Endothelial cell of umbilical vein (primary cell): ENCODE results near the gene LHFPL6. TPM values are rescaled to one million over a fixed set of nuclear protein-coding genes. Genes with fewer than 3 reads are reported as not detected.

Experiments used
- BruUV-seq: library from RNA; stranded (reverse); fragments of 400-500 nt; replicated peaks from 2 replicates; lab custom pipeline; 2021; lab: Mats Ljungman, UMichigan
- CTCF ChIA-PET: fragments of 300-600, 350-600 bp; sonication (Branson Sonifier 250); formaldehyde crosslinking; loops from one replicate; lab custom pipeline; 2021; ENCODE audit warnings: antibody characterized with exemption, inconsistent platforms; lab: Charles Lee
- POLR2A ChIA-PET: fragments of 300-600, 350-600 bp; sonication (Branson Sonifier 250); formaldehyde crosslinking; loops from one replicate; lab custom pipeline; 2021; ENCODE audit warnings: antibody characterized with exemption, inconsistent platforms; lab: Charles Lee
- DNase-seq: peaks from one replicate; pipeline ENCODE4 v3.0.0-alpha.2; 2011; ENCODE audit warnings: low read depth, low spot score
- FAIRE-seq: peaks from 2 replicates; lab custom pipeline; 2011; peaks lifted over from hg19 to GRCh38; lab: Jason Lieb, UNC
- H2AFZ ChIP-seq: 2 replicates; pipeline ENCODE4 v1.6.0; 2012; ENCODE audit warnings: low read depth, low read length, control low read depth, inconsistent platforms
- H3K27ac ChIP-seq: 2 replicates; pipeline ENCODE4 v1.5.1; 2011; ENCODE audit warnings: low read depth, mild to moderate bottlenecking, control low read depth, low read length, moderate library complexity; ENCODE audit not compliant: insufficient read depth
- H3K27me3 ChIP-seq, 2 experiments: 2 replicates each; pipeline versions ENCODE4 v1.6.0 to v1.6.1; 2011; ENCODE audit warnings: low read length in 2 of 2, mixed read lengths in 1 of 2; ENCODE audit not compliant: control insufficient read depth in 2 of 2, insufficient read depth in 2 of 2
- H3K36me3 ChIP-seq, 2 experiments: 2 replicates in 1 of 2; 3 replicates in 1 of 2; pipeline ENCODE4 v1.5.1; 2011; ENCODE audit warnings: low read length in 2 of 2, mild to moderate bottlenecking in 1 of 2, moderate library complexity in 1 of 2; ENCODE audit not compliant: control insufficient read depth in 2 of 2, insufficient read depth in 2 of 2; ENCODE audit errors: extremely low read depth in 1 of 2
- H3K4me1 ChIP-seq: 3 replicates; pipeline ENCODE4 v1.5.1; 2011; ENCODE audit warnings: mild to moderate bottlenecking, low read length; ENCODE audit not compliant: control insufficient read depth, insufficient read depth; ENCODE audit errors: extremely low read depth
- H3K4me2 ChIP-seq: 2 replicates; pipeline ENCODE4 v1.6.1; 2011; ENCODE audit warnings: low read length, control low read depth, mixed read lengths; ENCODE audit not compliant: insufficient read depth
- H3K4me3 ChIP-seq, 3 experiments: fragments of 200-600 bp in 1 of 3; sonication (generic), shearing (Covaris generic) in 1 of 3; replicated peaks in 1 of 3; 2 replicates each; pipeline ENCODE4 v1.5.1; 2011 to 2016; ENCODE audit warnings: control low read depth in 3 of 3, low read length in 3 of 3, mild to moderate bottlenecking in 2 of 3, inconsistent platforms in 1 of 3, low read depth in 1 of 3, moderate library complexity in 1 of 3; ENCODE audit not compliant: insufficient read depth in 1 of 3
- H3K79me2 ChIP-seq: 2 replicates; pipeline ENCODE4 v1.6.0; 2012; ENCODE audit warnings: low read length, inconsistent platforms; ENCODE audit not compliant: control insufficient read depth, insufficient read depth
- H3K9ac ChIP-seq: replicated peaks from 2 replicates; pipeline ENCODE3; 2011; ENCODE audit warnings: low read length, control low read depth; ENCODE audit not compliant: insufficient read depth; ENCODE audit errors: extremely low read depth
- H3K9me1 ChIP-seq: replicated peaks from 3 replicates; pipeline ENCODE4 v1.6.0; 2011; ENCODE audit warnings: mild to moderate bottlenecking, low read length; ENCODE audit not compliant: control insufficient read depth, insufficient read depth; ENCODE audit errors: extremely low read depth
- H3K9me3 ChIP-seq: replicated peaks from 2 replicates; pipeline ENCODE4 v1.5.1; 2012; ENCODE audit warnings: low read length, inconsistent platforms; ENCODE audit not compliant: control insufficient read depth, insufficient read depth
- H4K20me1 ChIP-seq: replicated peaks from 2 replicates; pipeline ENCODE3; 2011; ENCODE audit warnings: mild to moderate bottlenecking, low read length; ENCODE audit not compliant: control insufficient read depth, insufficient read depth; ENCODE audit errors: extremely low read depth
- EZH2 ChIP-seq: IDR thresholded peaks from 2 replicates; pipeline ENCODE4 v1.6.1; 2012; ENCODE audit warnings: borderline replicate concordance, low read depth, mild to moderate bottlenecking, moderate library complexity, low read length, inconsistent platforms; ENCODE audit not compliant: severe bottlenecking
- JUN ChIP-seq: IDR thresholded peaks from 2 replicates; pipeline ENCODE4 v1.6.1; 2011; ENCODE audit warnings: borderline replicate concordance, low read depth; ENCODE audit not compliant: insufficient read length, insufficient read depth
- MYC ChIP-seq: IDR thresholded peaks from one replicate; pipeline ENCODE4 v1.6.1; 2011; ENCODE audit warnings: mild to moderate bottlenecking, low read depth, low read length
- dilution Hi-C: fragments of 300-500 bp; cut with MboI; formaldehyde crosslinking; loops from one replicate; pipeline ENCODE4 v1.15.0; 2019; ENCODE audit warnings: low sequenced_read_pairs; ENCODE audit not compliant: extremely low pct_ligation_motif_present
- intact Hi-C: fragments of 100-400 bp; cut with micrococcal nuclease; formaldehyde crosslinking; loops from one replicate; pipeline ENCODE4 v1.10.0; 2022
- polyA plus RNA-seq, 4 experiments: library from polyadenylated mRNA; depleted of rRNA in 3 of 4; stranded (reverse) in 3 of 4; unstranded in 1 of 4; fragments of >200 nt; gene quantifications; 2 replicates each; pipeline versions ENCODE4 v1.2.1 to v1.2.3, GENCODE V29; 2011 to 2012; ENCODE audit warnings: missing spikeins in 1 of 4
- total RNA-seq: library from RNA; stranded (reverse); gene quantifications from 2 replicates; pipeline ENCODE4 v1.2.3, GENCODE V29; 2021
- TF ChIP-seq, protein P1 (sequence below), 2 donors: IDR thresholded peaks; 1 replicate in 1 of 2; 2 replicates in 1 of 2; pipeline ENCODE4 v1.5.1; 2011; ENCODE audit warnings: low read length in 2 of 2, mild to moderate bottlenecking in 2 of 2, moderate library complexity in 2 of 2, control low read depth in 1 of 2, inconsistent platforms in 1 of 2, low read depth in 1 of 2; ENCODE audit not compliant: insufficient read depth in 1 of 2; ENCODE audit errors: extremely low read depth in 1 of 2

LHFPL6 gene
- total and polyA plus RNA-seq, 2 donors (not counting 3 experiments of a cell fraction or from before 2014, with no cell fraction given): 17.5 to 19.4 TPM

DNA sequence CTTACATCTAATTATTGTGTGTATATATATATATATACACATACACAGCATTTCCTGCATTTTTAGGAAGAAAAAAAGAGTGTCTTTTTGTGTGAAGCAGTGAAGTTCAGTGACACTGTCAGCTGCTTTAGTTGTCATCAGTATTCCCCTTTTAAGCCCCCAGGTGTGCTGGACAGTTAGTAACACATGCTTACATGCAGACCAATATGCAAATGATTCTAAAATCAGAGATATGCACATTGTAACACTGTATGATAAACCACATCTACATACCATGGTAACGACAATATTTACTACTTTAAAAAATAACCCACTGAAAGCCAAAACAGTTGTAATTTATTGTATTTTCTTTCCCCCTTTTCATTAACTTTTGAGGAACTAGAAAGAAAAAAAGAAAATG lies 16.8 kb downstream of the LHFPL6 start:
- no TSS peak for BruUV-seq
- H2AFZ ChIP-seq: no peak overlapping the region
- POLR2A ChIA-PET: no interaction called here
- no peaks in the 10 kb centered on the region for H3K27me3 ChIP-seq
- TF ChIP-seq JUN: no peak
- TF ChIP-seq, protein P1, sequence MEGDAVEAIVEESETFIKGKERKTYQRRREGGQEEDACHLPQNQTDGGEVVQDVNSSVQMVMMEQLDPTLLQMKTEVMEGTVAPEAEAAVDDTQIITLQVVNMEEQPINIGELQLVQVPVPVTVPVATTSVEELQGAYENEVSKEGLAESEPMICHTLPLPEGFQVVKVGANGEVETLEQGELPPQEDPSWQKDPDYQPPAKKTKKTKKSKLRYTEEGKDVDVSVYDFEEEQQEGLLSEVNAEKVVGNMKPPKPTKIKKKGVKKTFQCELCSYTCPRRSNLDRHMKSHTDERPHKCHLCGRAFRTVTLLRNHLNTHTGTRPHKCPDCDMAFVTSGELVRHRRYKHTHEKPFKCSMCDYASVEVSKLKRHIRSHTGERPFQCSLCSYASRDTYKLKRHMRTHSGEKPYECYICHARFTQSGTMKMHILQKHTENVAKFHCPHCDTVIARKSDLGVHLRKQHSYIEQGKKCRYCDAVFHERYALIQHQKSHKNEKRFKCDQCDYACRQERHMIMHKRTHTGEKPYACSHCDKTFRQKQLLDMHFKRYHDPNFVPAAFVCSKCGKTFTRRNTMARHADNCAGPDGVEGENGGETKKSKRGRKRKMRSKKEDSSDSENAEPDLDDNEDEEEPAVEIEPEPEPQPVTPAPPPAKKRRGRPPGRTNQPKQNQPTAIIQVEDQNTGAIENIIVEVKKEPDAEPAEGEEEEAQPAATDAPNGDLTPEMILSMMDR (IDR thresholded peaks at IDR 0.05; ENCODE audit: extremely low read depth in 1 of 2, insufficient read depth in 1 of 2, low read depth in 1 of 2, low read length in 2 of 2): no peak
- no peaks in the 10 kb centered on the region for H3K36me3 ChIP-seq
- H3K9me1 ChIP-seq: no peaks in the 10 kb centered on the region
- no peaks in the 10 kb centered on the region for H3K9me3 ChIP-seq
- H3K27ac ChIP-seq: no peak overlapping the region
- DNase-seq (no peak), FAIRE-seq (no peak)
- H3K4me2 ChIP-seq: no peak overlapping the region
- no peaks in the 10 kb centered on the region for H4K20me1 ChIP-seq
- H3K4me1 ChIP-seq: no peaks in the 10 kb centered on the region
- no peaks in the 10 kb centered on the region for H3K79me2 ChIP-seq
- H3K4me3 ChIP-seq: no peak overlapping the region
- intact Hi-C loops (no loop called here), dilution Hi-C loops (no loop called here)
- no peak overlapping the region for H3K9ac ChIP-seq
- CTCF ChIA-PET: interaction anchor here (1.5 kb wide), 1 partner anchor 26 kb away, joined by 9 read pairs; no protein-coding TSS in a partner anchor

DNA sequence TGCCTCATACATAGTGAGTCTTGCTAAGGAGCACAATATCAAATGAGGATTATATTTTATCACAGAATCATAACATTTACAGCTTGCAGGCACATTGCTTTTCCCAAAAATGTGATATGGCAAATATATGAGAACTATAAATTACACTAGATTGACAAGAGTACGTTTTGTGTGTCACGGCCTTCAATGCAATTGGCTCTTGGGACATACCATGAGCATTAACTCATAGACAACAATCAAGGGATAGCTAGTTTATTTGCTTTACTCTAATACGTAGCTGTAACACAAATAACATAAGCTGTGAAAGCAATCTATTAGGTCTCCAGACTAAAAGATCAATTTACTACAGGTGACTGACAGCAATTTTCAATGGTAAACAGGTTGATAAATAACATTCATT lies 17.8 kb downstream of the LHFPL6 start:
- intact Hi-C loops (no loop called here), dilution Hi-C loops (no loop called here)
- H3K4me2 ChIP-seq: no peak overlapping the region
- H3K27me3 ChIP-seq: no peaks in the 10 kb centered on the region
- H3K9me1 ChIP-seq: no peaks in the 10 kb centered on the region
- CTCF ChIA-PET: interaction anchor here (0.5 to 1.5 kb wide), 3 partner anchors 27 to 1280 kb away, joined by 3 to 9 read pairs (median 4); no protein-coding TSS in a partner anchor
- H3K79me2 ChIP-seq: no peaks in the 10 kb centered on the region
- H3K9ac ChIP-seq: no peak overlapping the region
- H3K9me3 ChIP-seq: no peaks in the 10 kb centered on the region
- no peak overlapping the region for H3K4me3 ChIP-seq
- no TSS peak for BruUV-seq
- no peaks in the 10 kb centered on the region for H4K20me1 ChIP-seq
- no peaks in the 10 kb centered on the region for H3K4me1 ChIP-seq
- DNase-seq (no peak), FAIRE-seq (no peak)
- POLR2A ChIA-PET: no interaction called here
- no peaks in the 10 kb centered on the region for H3K36me3 ChIP-seq
- H2AFZ ChIP-seq: no peak overlapping the region
- no peak overlapping the region for H3K27ac ChIP-seq
- TF ChIP-seq, protein P1 (IDR thresholded peaks at IDR 0.05; ENCODE audit: extremely low read depth in 1 of 2, insufficient read depth in 1 of 2, low read depth in 1 of 2, low read length in 2 of 2): no peak
- TF ChIP-seq MYC (no peak), JUN (no peak), EZH2 (no peak)
